HG02798 (cell line): ENCODE measurements around the gene PPP2R5C.
A peak's percentile ranks its signal among the peaks of the same experiment; 100 is the strongest.

Source experiments
- ATAC-seq: cut with Tn5 transposase; IDR thresholded peaks from one replicate; pipeline ENCODE4 v1.9.1; 2021; ENCODE audit warnings: mild to moderate bottlenecking; ENCODE audit not compliant: unreplicated experiment, poor library complexity

Gene PPP2R5C

DNA sequence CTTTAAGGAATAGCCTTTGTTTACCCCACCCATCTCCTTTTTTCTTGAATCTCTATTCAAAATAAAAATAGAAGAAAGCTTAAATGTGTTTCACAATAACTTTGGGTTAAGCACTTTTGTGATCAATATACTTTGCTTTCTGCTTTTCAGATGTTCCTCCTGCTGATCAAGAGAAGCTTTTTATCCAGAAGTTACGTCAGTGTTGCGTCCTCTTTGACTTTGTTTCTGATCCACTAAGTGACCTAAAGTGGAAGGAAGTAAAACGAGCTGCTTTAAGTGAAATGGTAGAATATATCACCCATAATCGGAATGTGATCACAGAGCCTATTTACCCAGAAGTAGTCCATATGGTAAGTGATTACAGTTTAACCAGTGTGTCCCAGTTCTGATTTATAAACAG lies 95.0 kb downstream of the PPP2R5C start:
- no peak for ATAC-seq

DNA sequence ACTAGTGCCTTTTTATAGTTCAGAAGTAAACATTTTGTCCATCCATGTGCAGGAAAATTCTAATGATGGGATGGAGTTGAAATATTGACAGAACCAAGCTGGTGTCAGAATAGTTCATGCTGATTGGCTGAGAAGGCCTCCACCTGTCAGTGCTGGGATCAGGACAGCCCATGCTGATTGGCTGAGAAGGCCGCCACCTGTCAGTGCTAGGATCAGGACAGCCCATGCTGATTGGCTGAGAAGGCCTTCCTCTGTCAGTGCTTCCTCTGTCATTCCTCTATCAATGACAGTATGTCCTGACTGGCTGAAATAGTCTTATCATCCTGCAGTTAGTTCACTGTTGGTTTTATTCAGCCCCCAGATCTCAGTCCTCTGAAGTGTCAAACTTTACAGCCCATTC lies 95.7 kb downstream of the PPP2R5C start:
- no peak for ATAC-seq

DNA sequence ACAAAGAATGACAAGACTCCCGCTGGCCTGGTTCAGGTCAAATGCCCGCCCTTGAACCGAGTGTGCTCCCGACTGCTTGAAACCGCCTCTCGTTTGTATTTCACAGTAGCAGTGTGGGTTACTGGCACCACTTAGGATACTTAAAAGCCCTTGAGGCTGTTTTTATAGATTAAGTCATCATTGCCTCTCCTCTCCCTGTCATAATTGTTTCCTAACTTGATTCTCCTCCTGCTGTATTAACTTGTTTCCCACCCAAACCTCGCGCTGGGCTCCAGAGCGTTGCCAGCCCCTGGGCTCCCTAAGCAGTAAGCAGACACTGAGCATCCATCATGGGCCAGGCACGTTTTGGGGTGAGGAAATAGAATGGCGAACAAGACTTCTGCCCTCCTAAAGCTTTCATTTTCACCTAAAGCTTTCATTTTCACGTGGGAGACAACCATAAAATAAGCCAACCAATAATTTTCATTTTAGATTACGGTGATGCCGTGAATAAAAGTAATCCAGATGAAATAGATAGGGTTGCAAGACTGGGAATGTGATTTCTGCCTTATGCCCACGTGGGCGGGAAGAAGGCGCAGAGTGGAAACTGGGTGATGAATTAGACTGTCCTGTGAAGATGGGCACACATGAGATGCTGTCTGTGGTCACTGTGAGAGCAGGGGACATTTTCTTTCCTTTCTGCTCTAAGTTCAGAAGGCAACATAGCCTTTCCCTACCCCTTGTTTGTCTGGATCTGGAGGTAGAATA lies 97.5 kb downstream of the PPP2R5C start:
- no peak for ATAC-seq

DNA sequence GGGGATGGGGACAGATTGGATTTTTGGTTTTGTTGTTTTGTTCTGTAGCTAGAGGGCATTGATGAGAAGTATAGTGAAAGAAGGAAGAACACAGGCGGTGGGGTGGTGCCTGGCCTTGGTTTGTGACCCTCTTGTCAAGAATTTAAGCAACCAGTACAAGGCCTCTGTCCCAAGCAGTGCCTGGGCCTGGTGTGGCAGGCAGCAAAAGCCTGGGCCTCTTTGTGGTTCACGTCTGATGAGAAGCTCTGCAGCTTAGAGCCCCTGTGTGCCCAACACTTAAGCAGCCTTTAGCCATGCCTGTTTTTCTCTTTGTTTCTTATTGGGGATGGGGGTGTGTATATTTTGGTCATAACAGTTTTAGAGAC lies 98.0 kb downstream of the PPP2R5C start:
- no peak for ATAC-seq

DNA sequence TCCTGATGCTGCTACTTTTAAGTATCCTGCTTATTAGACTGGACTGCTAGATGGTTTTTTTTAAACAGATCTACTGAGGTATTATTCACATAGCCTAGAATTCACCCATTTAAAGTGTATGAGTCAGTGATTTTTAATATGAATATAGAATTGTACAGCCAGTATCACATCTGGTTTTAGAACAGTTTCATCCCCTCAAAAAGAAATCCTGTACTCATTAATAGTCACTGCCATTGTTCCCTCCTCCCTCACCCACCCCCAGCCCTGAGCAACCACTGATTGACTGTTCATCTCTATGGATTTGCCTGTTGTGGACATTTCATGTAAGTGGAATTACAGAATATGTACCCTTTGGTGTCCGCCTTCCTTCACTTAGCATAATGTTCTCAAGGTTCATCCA lies 98.4 kb downstream of the PPP2R5C start:
- no peak for ATAC-seq

DNA sequence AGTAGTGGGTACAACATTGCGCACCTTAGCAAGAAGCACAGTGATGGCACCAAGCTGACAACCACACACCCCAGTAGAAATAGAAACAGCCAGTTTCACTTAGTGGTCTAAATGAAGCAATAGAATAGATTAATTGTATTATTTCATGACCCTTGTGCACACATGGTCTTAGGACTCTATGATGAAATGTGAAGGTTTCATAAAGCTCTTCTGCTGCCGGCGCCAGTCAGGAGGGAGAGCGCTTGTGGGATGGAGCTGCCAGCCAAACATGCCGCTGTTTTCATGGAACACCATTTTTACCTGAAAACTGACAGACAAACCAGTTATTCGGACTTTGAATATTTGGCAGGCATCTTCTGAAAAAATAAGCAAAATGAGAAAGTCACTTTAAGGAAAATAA lies 100.0 kb downstream of the PPP2R5C start:
- no peak for ATAC-seq

DNA sequence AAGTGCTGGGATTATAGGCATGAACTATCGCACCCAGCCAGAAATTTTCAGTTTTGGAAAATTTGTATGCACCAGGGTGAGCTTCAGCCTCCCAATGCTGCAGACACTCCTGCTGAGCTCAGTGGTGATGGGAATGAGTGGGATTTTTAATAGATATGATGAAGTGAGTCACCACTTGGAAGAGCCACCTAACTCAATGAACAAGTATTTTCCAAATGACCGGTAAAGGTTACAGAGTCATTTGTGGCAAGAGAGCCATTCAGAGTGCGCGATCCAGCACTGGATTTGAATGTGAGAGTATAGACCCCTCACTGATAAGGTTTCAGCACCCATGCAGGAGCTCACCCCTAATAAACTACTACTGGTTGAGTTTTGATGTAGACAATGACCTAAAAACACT lies 100.7 kb downstream of the PPP2R5C start:
- ATAC-seq, result no peak

DNA sequence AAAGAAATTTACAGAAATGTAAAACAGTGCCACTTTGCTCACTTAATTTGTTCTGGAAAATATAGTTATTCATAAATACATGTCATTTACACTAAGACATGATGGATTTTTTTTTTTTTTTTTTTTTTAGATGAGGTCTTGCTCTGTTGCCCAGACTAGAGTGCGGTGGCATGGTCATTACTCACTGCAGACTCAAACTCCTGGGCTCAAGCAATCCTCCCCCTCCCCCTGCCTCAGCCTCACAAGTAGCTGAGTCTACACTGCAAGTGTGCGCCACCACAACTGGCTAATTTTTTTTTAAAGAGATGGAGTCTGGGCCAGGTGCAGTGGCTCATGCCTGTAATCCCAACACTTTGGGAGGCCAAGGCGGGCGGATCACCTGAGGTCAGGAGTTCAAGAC lies 101.2 kb downstream of the PPP2R5C start:
- no peak for ATAC-seq

DNA sequence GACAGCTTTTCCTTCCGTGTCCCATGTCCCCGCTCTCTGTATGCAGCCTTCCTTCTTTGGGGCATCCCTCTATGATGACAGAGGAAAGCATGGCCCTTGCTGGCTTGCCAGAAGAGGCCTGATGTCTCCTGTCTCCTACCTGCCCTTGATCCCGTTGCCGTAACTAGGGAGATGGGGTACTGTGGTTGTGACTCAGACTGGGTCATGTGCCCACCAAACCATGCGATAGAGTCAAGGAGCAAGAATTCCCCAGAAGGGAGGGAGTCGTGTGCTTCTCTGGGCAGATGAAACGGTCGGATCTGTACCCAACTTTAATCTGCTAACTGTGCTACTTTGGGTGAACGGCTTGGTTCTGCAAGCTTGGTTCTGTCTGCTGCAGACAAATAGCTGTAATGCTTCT lies 103.8 kb downstream of the PPP2R5C start:
- ATAC-seq, result no peak

DNA sequence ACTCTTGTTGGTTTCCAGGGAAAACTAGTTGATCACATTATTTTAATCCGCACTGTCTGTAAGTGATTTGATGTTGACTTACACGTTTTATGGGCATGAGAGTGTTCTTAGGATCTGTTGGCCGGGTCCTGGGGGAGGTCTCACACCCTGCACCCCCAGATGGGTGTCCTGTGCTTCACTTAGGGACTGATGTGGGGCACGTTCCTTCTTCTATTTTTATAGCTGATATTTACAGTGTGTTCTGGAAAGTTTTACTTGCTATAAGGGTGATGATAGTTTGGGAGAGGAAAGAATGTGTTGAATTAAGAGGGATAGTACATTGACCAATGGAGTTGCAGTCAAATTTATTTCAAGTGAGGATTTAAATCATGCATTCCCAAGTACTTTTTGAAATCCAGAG lies 106.3 kb downstream of the PPP2R5C start:
- no peak for ATAC-seq

DNA sequence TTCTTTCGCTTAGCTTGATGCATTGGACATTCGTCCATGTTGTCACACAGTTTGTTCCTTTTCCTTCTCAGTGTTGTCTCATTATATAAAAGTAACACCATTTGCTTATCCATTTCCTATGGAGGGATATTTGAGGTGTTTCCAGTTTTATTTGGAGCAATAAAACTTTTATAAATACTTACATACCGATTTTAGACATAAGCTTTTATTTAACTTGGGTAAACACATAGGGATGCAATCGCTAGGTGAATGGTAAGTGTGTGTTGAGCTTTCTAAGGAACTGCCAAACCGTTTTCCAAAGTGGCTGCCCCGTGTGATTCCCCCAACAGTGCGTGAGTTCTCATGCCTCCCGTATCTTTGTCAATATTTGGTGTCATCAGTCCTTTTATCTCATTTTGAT lies 107.7 kb downstream of the PPP2R5C start:
- no peak for ATAC-seq

DNA sequence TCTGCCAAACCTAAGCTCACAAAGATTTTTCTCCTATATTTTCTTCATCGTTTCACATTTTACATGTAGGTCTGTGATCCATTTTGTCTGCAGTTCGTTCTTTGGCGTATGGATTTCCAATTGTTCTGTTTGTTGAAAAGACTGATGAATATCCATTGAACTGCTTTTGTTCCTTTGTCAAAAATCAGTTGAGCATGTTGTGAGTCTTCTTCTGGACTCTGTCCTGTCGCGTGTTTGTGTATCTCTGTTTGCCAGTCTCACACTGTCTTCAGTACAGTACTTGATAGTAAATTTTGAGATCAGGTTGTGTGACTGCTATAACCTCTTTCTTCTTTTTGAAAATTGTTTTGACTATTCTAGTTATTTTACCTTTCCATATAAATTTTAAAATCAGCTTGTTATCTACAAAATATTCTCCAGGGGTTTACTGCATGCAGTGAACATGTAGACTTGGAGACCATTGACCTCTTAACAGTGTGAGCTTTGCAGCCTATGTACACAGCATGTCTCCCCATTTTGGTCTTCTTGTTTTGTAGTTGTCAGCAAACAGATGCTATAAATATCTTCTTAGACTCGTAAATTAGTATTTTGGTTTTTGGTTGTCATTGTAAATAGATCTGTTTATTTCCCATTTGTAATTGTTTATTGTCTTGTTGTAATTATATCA lies 108.9 kb downstream of the PPP2R5C start:
- no peak for ATAC-seq

DNA sequence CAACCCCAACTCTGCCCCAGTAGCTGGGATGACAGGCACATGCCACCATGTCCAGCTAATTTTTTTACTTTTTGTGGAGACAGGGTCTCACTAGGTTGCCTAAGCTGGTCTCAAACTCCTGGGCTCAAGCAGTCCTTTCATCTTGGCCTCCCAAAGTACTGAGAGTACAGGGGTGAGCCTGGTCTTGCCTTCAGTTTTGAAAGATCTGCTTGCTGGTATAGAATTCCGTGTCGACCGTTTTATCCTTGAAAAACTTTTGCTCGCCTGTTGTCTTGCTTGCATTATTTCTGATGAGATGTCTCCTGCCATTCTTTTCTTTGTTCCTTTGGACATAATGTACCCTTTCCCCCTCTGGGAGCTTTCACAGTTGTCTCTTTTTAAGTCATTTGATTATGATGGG lies 110.8 kb downstream of the PPP2R5C start:
- ATAC-seq, result no peak

DNA sequence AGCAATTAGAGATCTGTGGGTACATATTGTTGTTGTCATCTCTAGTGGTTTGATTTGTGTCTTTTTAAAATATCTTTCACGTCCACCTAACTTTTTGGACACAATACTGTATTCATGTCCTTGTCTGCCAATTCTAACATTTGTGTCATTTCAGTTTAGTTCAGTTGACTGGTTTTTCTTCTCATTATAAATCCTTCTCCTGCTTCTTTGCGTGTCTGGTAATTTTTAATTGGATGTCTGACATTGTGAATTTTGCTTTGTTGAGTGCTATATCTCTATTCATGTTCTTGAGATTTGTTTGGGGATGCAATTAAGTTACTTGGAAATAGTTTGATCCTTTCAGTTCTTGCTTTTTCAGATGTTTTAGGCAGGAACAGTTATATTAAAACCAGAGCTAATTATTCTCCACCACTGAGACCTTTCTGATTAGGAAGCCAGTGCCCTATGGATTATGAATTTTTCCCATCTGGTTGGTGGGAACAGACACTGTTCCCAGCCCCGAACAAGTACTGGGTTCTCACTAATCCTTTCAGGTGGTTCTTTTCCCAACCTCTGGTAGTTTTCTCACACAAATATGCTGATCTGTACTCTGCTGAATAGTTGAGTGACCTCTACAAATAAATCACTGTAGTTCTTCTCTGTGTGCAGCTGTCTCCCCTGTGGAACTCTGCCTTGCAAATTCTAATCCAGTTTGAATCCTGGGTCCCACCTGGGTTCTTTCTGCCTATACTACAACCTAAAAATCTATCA lies 111.7 kb downstream of the PPP2R5C start:
- ATAC-seq, result no peak

DNA sequence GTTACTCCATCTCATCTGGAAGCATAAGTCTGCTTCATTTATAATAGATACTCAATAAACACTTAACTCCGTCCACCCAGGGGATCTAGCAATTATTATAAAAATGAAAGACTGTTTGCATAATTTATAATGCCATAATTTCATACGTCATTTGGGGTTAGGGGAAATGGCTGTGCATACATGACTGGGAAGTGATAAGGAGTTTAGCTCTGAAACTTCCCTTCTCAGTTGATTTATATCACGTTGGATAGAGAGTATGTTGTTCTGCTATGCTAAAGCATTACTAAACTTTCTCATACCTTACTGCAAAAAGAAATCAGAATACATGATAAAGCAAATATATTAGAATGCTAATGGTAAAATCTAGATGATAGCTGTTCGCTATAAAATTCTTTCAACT lies 112.5 kb downstream of the PPP2R5C start:
- ATAC-seq, result no peak

DNA sequence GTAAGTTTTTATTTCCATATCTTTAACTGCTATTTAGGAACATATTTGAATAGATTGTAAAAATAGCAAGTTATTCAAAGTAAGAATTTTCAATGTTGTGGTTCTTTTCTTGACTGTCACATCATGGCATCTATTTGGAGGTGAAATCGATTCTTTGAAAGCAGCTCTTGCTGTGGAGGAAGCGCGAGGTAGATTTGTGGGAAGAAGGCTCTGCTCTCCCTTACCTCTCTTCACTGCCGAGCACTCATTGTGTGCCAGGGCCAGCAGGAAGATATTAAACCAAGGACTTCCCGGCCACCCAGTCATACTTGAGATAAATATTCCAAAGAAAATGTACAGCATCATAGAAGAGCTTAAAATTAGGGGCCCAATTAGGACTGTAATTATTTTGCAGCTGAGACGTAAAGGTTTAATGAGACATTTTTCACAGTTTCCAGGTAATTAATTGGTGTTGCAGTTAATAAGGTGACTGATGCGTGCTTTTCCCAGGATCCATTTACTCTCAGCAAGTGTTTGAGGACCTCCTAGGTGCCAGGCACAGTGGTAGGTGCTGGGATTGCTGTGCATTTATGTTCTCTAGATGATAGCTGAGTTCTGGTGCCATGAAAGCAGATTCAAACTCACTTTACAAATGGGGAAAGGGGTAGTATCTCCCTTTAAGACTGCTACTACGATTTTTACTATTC lies 113.7 kb downstream of the PPP2R5C start:
- ATAC-seq, result no peak

DNA sequence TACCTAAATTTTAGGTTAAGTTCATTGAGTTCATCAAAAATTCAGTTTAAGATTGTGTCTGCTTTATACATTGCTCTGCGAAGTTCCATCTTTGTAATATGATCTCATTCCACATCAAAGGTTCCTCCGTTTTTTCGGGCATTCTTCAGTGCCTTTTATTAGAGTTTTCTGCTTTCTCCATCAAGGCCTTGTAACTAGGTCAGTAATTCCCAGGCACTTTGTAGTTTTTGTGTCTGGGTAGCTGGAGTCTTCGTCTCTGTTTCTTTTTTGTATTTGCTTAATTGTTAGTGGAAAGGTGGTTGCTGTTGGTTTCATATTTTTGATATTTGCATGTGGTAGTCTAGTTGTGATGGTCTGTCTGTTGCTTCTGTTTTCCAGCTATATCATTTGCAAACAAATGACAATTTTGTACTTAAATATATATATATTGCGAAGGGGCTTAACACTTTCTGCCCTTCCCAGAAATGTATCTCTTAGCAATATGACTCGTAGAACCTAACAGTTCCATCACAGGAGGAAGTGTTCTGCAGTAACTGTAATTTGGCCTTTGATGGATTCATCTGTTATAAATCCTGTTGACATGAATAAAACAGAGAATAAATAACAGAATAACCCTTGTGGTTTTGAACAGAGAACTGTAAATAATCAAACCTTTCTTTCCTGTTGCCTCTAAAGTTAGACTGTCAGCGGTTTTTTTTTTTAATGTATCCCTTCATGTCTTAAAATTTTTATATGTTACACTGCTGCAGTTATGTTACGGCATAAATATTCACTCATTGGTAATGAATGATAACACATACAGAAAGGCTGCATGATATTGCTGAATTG lies 114.4 kb downstream of the PPP2R5C start:
- peak; percentile 27 for ATAC-seq

DNA sequence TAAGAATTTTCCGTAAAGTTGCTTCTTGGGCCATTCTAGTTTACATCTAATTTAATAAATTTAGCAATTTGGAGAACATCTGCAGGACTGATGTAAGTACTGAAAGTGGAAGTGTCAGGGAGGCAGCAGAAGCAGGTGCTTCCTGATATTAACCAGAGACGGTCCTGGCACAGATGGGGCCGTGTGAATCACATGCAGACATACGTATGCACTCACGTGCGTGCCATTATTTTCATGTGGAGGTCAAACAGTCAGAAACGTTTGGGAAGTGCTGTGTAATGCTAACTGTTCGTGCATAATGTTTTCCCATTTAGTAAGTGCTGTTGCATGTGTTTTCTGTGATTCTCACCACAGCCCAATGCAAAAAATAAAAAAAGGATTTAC lies 115.0 kb downstream of the PPP2R5C start:
- peak; percentile 90 for ATAC-seq

DNA sequence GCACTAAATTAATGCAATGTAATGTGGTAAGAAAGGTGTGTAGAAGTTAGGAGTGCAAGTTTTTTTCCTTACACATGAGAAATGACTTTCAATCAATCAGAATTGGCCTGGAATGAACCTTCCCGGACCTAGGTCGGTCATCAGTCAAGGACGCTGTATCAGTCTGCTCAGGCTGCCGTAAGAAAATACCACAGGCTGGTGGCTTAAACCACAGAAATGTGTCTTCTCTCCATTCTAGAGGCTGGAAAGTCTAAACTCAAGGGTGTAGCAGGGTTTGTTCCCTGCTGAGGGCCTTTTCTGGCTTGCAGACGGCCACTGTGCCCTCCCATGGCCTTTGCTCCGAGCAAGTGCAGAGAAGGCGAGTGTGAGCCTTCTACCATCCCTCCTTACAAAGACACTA lies 116.3 kb downstream of the PPP2R5C start:
- ATAC-seq, result no peak

DNA sequence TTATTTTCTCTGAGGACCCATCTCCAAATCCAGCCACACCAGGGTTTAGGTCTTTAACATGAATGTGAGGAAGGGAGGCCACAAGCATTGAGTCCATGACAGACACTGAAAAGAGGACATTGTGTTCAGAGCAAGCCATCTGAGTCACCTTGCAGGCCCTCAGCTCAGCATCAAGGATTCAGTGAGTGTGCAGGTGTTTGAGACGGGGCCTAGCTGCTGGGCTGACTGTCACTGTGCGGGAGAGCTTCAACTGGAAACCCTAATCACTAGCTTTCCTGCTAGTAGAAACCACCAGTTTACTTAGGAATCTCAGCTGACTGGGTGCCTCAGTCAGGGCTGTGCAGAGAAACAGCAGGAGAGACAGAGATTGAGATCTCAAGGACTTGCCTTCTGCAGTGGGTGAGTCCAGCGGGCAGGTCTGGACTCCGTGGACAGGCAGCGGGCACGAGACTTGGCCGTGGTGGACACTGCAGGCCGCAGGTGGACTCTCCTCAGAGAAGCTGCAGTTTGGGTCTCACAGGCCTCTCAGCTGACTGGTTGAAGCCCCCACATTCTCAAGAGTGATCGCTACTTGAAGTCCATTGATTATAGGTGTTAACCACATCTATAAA lies 116.8 kb downstream of the PPP2R5C start:
- no peak for ATAC-seq
